H1 (cell line): ENCODE results near the gene TMEM187.

ENCODE experiments used
- JUND ChIP-seq: IDR thresholded peaks from 2 replicates; pipeline ENCODE4 v1.6.1; 2011; ENCODE audit warnings: mild to moderate bottlenecking, improper control_type of control experiment, low read length
- KDM5A ChIP-seq: fragments of 200-600 bp; IDR thresholded peaks from 2 replicates; pipeline ENCODE4 v1.7.1; 2012; ENCODE audit warnings: mild to moderate bottlenecking, low read length, inconsistent platforms, mixed read lengths
- RNF2 ChIP-seq: fragments of 200-900, 300-1000 bp; sonication (generic); IDR thresholded peaks from 2 replicates; pipeline ENCODE4 v1.7.1; 2016; ENCODE audit warnings: borderline replicate concordance, low read depth, mild to moderate bottlenecking, antibody characterized with exemption, low read length; ENCODE audit not compliant: poor library complexity, severe bottlenecking; ENCODE audit errors: missing control alignments
- TF ChIP-seq, protein P1 (sequence below), 3 experiments: IDR thresholded peaks; 1 replicate in 2 of 3; 2 replicates in 1 of 3; pipeline versions ENCODE4 v1.5.1 to v1.6.1; 2011; ENCODE audit warnings: low read length in 3 of 3, mild to moderate bottlenecking in 3 of 3, inconsistent platforms in 2 of 3, low read depth in 1 of 3, moderate library complexity in 1 of 3; ENCODE audit not compliant: insufficient read depth in 1 of 3; ENCODE audit errors: control extremely low read depth in 1 of 3
- TF ChIP-seq, protein P2 (sequence below): IDR thresholded peaks from 2 replicates; pipeline ENCODE4 v1.6.1; 2012; ENCODE audit warnings: inconsistent platforms

DNA sequence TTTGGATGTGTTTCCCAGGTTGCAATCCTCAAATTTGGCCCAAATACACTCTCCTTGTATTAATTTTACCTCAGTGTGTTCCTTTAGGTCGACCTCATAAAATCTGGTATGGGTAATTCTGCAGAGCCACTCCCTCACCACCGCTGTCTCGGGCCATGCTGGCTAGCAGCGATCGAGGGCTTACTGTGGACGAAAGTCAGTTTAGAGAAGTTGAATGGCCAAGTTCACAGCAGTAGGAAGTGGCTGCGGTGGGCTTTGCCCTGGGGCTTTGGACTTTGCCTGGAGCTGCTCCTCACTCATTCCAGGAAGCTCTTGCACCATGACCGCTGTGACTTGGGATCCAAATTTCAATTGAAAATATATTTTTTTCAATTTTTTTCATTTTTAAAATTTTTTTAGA, 19.6 kb downstream of the TMEM187 start:
- TF ChIP-seq, protein P1, sequence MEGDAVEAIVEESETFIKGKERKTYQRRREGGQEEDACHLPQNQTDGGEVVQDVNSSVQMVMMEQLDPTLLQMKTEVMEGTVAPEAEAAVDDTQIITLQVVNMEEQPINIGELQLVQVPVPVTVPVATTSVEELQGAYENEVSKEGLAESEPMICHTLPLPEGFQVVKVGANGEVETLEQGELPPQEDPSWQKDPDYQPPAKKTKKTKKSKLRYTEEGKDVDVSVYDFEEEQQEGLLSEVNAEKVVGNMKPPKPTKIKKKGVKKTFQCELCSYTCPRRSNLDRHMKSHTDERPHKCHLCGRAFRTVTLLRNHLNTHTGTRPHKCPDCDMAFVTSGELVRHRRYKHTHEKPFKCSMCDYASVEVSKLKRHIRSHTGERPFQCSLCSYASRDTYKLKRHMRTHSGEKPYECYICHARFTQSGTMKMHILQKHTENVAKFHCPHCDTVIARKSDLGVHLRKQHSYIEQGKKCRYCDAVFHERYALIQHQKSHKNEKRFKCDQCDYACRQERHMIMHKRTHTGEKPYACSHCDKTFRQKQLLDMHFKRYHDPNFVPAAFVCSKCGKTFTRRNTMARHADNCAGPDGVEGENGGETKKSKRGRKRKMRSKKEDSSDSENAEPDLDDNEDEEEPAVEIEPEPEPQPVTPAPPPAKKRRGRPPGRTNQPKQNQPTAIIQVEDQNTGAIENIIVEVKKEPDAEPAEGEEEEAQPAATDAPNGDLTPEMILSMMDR (IDR thresholded peaks at IDR 0.05; ENCODE audit: control extremely low read depth in 1 of 3, insufficient read depth in 1 of 3, low read depth in 1 of 3, low read length in 3 of 3) = no peak
- TF ChIP-seq JUND (no peak), RNF2 (no peak), KDM5A (no peak)
- TF ChIP-seq, protein P2, sequence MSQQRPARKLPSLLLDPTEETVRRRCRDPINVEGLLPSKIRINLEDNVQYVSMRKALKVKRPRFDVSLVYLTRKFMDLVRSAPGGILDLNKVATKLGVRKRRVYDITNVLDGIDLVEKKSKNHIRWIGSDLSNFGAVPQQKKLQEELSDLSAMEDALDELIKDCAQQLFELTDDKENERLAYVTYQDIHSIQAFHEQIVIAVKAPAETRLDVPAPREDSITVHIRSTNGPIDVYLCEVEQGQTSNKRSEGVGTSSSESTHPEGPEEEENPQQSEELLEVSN = no peak
